Heart left ventricle (tissue), 13 donors: ENCODE measurements around the gene GUCA2A.

Experiments used
- POLR2A ChIP-seq, 2 donors: fragments of 450-650 bp; IDR thresholded peaks; one replicate each; pipeline ENCODE4 v1.6.1; 2017; ENCODE audit warnings: antibody characterized with exemption in 2 of 2, mild to moderate bottlenecking in 2 of 2, moderate library complexity in 2 of 2
- TF ChIP-seq, protein P1 (sequence below), 12 donors: fragments of 200-600 bp; sonication (generic) in 4 of 12; IDR thresholded peaks; one replicate each; pipeline versions ENCODE4 v1.5.0 to v1.8.0; 2018 to 2022; ENCODE audit warnings: antibody characterized with exemption in 12 of 12, mild to moderate bottlenecking in 5 of 12
- donor health status: ischemic (EF 13 %, LVEDD 7.1; RV severe dilation, severe dysfunction).
- donor health status: DM: no; HTN: yes; CAD: no.
- donor health status: DM: no; HTN: no; CAD: no.
- donor health status: ischemic (EF 25% LVEDD 6.9; RV normal size, moderate dysfunction).
- donor health status: ischemic (EF 25% LVEDD 5.7; RV mildly dilated, moderate dysfunction).
- donor health status: ischemic (EF 35%, LVEDD 5.7; RV mildly dilated, moderate dysfunction).
- donor health status: nonischemic (EF 11% LVEDD 7.7; RV severe dilation, severe dysfunction).
- donor health status: DM: yes; HTN: yes; CAD: no.
- donor health status: PGD.
- donor health status: ischemic (EF 29% LVEDD 5.4; RV normal size, mild dysfunction).
- donor health status: nonischemic (EF 23%, LVEDD 6.1; RV moderate dilation, normal function).

DNA sequence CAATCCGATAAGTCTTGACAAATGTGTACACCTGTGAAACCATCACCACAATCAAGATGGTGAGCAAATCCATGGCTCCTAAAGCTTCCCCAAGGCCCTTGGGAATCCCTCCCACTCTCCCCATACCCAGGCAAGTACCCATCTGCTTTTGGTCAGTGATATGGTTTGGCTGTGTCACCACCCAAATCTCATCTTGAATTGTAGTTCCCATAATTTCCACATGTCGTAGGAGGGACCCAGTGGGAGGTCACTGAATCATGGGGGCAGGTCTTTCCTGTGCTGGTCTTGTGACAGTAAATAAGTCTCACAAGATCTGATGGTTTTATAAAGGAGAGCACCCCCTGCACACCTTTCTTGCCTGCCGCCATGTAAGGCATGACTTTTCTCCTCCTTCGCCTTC is 26.0 kb downstream of the GUCA2A start:
- TF ChIP-seq, protein P1, sequence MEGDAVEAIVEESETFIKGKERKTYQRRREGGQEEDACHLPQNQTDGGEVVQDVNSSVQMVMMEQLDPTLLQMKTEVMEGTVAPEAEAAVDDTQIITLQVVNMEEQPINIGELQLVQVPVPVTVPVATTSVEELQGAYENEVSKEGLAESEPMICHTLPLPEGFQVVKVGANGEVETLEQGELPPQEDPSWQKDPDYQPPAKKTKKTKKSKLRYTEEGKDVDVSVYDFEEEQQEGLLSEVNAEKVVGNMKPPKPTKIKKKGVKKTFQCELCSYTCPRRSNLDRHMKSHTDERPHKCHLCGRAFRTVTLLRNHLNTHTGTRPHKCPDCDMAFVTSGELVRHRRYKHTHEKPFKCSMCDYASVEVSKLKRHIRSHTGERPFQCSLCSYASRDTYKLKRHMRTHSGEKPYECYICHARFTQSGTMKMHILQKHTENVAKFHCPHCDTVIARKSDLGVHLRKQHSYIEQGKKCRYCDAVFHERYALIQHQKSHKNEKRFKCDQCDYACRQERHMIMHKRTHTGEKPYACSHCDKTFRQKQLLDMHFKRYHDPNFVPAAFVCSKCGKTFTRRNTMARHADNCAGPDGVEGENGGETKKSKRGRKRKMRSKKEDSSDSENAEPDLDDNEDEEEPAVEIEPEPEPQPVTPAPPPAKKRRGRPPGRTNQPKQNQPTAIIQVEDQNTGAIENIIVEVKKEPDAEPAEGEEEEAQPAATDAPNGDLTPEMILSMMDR (IDR thresholded peaks at IDR 0.05), result no peak
- TF ChIP-seq POLR2A (IDR thresholded peaks at IDR 0.05), result no peak
